ENCODE measurements around the gene SNX22. TPM values are rescaled to one million over a fixed set of nuclear protein-coding genes. Genes with fewer than 3 reads are reported as not detected.

SNX22 gene
- total and polyA plus RNA-seq, 9 of the 15 experiments (the other 6 are each of a cell fraction or from before 2014, with no cell fraction given) = 0.91 to 3.0 (median 2.0) TPM

DNA sequence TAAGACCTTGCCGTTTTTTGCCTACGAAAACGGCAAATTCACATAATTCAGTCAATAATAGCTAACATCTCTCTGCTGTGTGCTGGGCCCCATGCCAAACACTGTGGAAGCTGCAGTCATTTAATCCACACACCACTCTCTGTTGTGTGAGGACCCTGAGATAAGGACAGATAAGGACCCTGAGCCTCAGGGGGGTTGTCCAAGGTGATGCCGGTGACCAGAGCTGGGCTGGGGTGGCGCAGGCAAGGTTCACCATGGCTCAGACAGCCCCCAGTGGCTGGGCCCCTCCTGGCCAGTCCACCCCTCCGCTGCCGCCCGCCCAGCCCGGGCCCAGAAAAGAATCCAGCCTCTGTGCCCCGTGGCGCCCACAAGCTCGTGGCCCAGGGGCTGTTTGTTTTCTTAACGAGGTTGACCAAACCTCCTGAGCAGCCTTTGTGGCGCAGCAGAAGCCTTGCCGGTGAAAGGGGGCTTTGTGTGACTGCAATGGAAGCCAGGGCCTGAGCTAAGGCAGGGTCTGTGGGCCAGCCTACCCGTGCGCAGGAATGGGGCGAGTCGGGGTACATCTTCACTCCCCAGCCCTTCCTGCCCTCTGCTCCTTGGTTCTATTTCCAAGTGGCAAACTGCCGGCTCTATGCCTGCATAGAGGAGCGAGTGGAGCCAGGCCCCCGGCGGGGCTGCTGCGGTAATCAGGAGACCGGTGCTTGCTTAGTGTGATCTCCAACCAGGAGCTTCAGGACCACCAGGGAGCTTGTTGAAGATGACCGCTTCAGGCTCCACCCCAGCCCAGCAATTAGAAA, 4.4 kb upstream of the SNX22 start (continued):
- TF ChIP-seq CCAR2 (IDR thresholded peaks at IDR 0.05; ENCODE audit: low read depth, low read length) (no peak), KAT7 (CRISPR knock-in tag; IDR thresholded peaks at IDR 0.05; ENCODE audit: borderline replicate concordance) (no peak), ZNF197 (CRISPR knock-in tag; IDR thresholded peaks at IDR 0.05; ENCODE audit: low read depth) (no peak), MAZ (CRISPR knock-in tag; conservative IDR thresholded peaks at IDR 0.05 in 1 of 2, IDR thresholded peaks at IDR 0.05 in 1 of 2) (peak in 1 of 2 experiments; percentile 11; a peak in 1 of 4 replicates), HLTF (IDR thresholded peaks at IDR 0.05) (no peak), TBP (optimal IDR thresholded peaks at IDR 0.05; ENCODE audit: low read depth, low read length) (peak; percentile 36), ZNF589 (CRISPR knock-in tag; IDR thresholded peaks at IDR 0.05; ENCODE audit: low read depth) (no peak), DIDO1 (tag; IDR thresholded peaks at IDR 0.05; ENCODE audit: low read depth) (no peak), ZNF780A (CRISPR knock-in tag; IDR thresholded peaks at IDR 0.05) (no peak), ATF1 (CRISPR knock-in tag; IDR thresholded peaks at IDR 0.05) (no peak), ATF1 (tag; IDR thresholded peaks at IDR 0.05) (0 out of 2 replicates have a peak, but pooled peaks have one; percentile 34), ZBTB7A (IDR thresholded peaks at IDR 0.05; ENCODE audit: borderline replicate concordance, control insufficient read depth, low read depth, low read length) (peak; percentile 78), MCM5 (IDR thresholded peaks at IDR 0.05; ENCODE audit: low read depth) (no peak), RBM34 (IDR thresholded peaks at IDR 0.05; ENCODE audit: borderline replicate concordance, insufficient read depth, low read length) (no peak), MEIS2 (IDR thresholded peaks at IDR 0.05; ENCODE audit: partially characterized antibody) (peak; percentile 59), NRF1 (conservative IDR thresholded peaks at IDR 0.05 in 1 of 2, IDR thresholded peaks at IDR 0.05 in 1 of 2) (peak in 1 of 2 experiments; percentile 35; a peak in 1 of 4 replicates), PML (IDR thresholded peaks at IDR 0.05; ENCODE audit: low read length) (peak; percentile 24; the same call in 1 of the 2 replicates), HDAC3 (IDR thresholded peaks at IDR 0.05; ENCODE audit: borderline replicate concordance, partially characterized antibody) (no peak), TEAD2 (tag; IDR thresholded peaks at IDR 0.05) (no peak), ZNF384 (IDR thresholded peaks at IDR 0.05; ENCODE audit: low read depth, low read length) (no peak), CBFA2T2 (conservative IDR thresholded peaks at IDR 0.05) (peak; percentile 56), NONO (IDR thresholded peaks at IDR 0.05; ENCODE audit: low read depth in 2 of 2, low read length in 1 of 2) (no peak), CREM (IDR thresholded peaks at IDR 0.05; ENCODE audit: low read depth) (no peak; the same call in 1 of the 2 replicates)
- TF ChIP-seq, protein P1, sequence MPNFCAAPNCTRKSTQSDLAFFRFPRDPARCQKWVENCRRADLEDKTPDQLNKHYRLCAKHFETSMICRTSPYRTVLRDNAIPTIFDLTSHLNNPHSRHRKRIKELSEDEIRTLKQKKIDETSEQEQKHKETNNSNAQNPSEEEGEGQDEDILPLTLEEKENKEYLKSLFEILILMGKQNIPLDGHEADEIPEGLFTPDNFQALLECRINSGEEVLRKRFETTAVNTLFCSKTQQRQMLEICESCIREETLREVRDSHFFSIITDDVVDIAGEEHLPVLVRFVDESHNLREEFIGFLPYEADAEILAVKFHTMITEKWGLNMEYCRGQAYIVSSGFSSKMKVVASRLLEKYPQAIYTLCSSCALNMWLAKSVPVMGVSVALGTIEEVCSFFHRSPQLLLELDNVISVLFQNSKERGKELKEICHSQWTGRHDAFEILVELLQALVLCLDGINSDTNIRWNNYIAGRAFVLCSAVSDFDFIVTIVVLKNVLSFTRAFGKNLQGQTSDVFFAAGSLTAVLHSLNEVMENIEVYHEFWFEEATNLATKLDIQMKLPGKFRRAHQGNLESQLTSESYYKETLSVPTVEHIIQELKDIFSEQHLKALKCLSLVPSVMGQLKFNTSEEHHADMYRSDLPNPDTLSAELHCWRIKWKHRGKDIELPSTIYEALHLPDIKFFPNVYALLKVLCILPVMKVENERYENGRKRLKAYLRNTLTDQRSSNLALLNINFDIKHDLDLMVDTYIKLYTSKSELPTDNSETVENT (CRISPR knock-in tag; IDR thresholded peaks at IDR 0.05) = no peak
- TF ChIP-seq, protein P2, sequence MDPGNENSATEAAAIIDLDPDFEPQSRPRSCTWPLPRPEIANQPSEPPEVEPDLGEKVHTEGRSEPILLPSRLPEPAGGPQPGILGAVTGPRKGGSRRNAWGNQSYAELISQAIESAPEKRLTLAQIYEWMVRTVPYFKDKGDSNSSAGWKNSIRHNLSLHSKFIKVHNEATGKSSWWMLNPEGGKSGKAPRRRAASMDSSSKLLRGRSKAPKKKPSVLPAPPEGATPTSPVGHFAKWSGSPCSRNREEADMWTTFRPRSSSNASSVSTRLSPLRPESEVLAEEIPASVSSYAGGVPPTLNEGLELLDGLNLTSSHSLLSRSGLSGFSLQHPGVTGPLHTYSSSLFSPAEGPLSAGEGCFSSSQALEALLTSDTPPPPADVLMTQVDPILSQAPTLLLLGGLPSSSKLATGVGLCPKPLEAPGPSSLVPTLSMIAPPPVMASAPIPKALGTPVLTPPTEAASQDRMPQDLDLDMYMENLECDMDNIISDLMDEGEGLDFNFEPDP (CRISPR knock-in tag; IDR thresholded peaks at IDR 0.05) = no peak
- TF ChIP-seq, protein P3, sequence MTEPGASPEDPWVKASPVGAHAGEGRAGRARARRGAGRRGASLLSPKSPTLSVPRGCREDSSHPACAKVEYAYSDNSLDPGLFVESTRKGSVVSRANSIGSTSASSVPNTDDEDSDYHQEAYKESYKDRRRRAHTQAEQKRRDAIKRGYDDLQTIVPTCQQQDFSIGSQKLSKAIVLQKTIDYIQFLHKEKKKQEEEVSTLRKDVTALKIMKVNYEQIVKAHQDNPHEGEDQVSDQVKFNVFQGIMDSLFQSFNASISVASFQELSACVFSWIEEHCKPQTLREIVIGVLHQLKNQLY (CRISPR knock-in tag; conservative IDR thresholded peaks at IDR 0.05) = no peak

Measured in K562 (cell line).